DOHH2 (cell line): ENCODE results near the gene MZF1.

Experiments
- H3F3A ChIP-seq: fragments of 200-600 bp; sonication (generic), shearing (Covaris generic); 2 replicates; pipeline ENCODE4 v1.6.0; 2016; ENCODE audit warnings: antibody characterized with exemption, mild to moderate bottlenecking; ENCODE audit not compliant: control insufficient read depth, insufficient read depth
- H3K27ac ChIP-seq: fragments of 200-600 bp; sonication (generic); 2 replicates; pipeline ENCODE4 v1.5.1; 2014; ENCODE audit warnings: low read depth, mild to moderate bottlenecking, low read length, moderate library complexity
- H3K27me3 ChIP-seq: fragments of 200-600 bp; sonication (generic); 2 replicates; pipeline ENCODE4 v1.6.1; 2014; ENCODE audit warnings: mild to moderate bottlenecking, low read length, mixed read lengths; ENCODE audit not compliant: control insufficient read depth
- H3K36me3 ChIP-seq: fragments of 200-600 bp; sonication (generic); 2 replicates; pipeline ENCODE4 v1.6.1; 2014; ENCODE audit warnings: mild to moderate bottlenecking, low read length, moderate library complexity, mixed read lengths; ENCODE audit not compliant: control insufficient read depth
- H3K4me1 ChIP-seq: fragments of 200-600 bp; sonication (generic); 2 replicates; pipeline ENCODE4 v1.6.1; 2014; ENCODE audit warnings: mild to moderate bottlenecking, low read length, mixed read lengths; ENCODE audit not compliant: control insufficient read depth
- H3K4me2 ChIP-seq: fragments of 200-600 bp; sonication (generic); 2 replicates; pipeline ENCODE4 v1.6.0; 2014; ENCODE audit warnings: mild to moderate bottlenecking, low read length, moderate library complexity
- H3K4me3 ChIP-seq: fragments of 200-600 bp; sonication (generic); 2 replicates; pipeline ENCODE4 v1.5.1; 2014; ENCODE audit warnings: mild to moderate bottlenecking, low read length, mixed read lengths
- H3K79me2 ChIP-seq: fragments of 200-600 bp; sonication (generic); 2 replicates; pipeline ENCODE4 v1.6.1; 2014; ENCODE audit warnings: mild to moderate bottlenecking, low read length, mixed read lengths; ENCODE audit not compliant: control insufficient read depth
- H3K9me2 ChIP-seq: fragments of 200-600 bp; sonication (generic); replicated peaks from 2 replicates; pipeline ENCODE4 v1.6.1; 2014; ENCODE audit warnings: mild to moderate bottlenecking, low read length, mixed read lengths; ENCODE audit not compliant: control insufficient read depth
- H3K9me3 ChIP-seq: fragments of 200-600 bp; sonication (generic); 2 replicates; pipeline ENCODE4 v1.6.1; 2014; ENCODE audit warnings: antibody characterized with exemption, low read length, mixed read lengths; ENCODE audit not compliant: control insufficient read depth, insufficient read depth
- H4K20me1 ChIP-seq: fragments of 200-600 bp; sonication (generic); 2 replicates; pipeline ENCODE4 v1.6.0; 2014; ENCODE audit warnings: low read depth, mild to moderate bottlenecking, antibody characterized with exemption, low read length, moderate library complexity; ENCODE audit not compliant: control insufficient read depth, insufficient read depth
- CTCF ChIP-seq: fragments of 200-600 bp; sonication (generic); IDR thresholded peaks from one replicate; pipeline ENCODE4 v1.5.1; 2014; ENCODE audit warnings: antibody characterized with exemption, mild to moderate bottlenecking, low read depth, low read length; ENCODE audit not compliant: poor library complexity, severe bottlenecking
- EZH2phosphoT487 ChIP-seq: fragments of 200-600 bp; sonication (generic); IDR thresholded peaks from 2 replicates; pipeline ENCODE4 v1.6.1; 2017; ENCODE audit warnings: borderline replicate concordance, mild to moderate bottlenecking, antibody characterized with exemption, low read length, moderate library complexity, mixed read lengths

The MZF1 gene

GRCh38 chr19:58559275-58560006 is 13.7 kb downstream of the MZF1 start:
- TF ChIP-seq EZH2phosphoT487 (no peak), CTCF (no peak)
- H3K4me1 ChIP-seq, result peaks cover 74% of the 10 kb centered on the region
- H3K4me3 ChIP-seq, result peak overlapping the region; percentile 92
- H4K20me1 ChIP-seq, result no peaks in the 10 kb centered on the region
- peaks cover 45% of the 10 kb centered on the region for H3K79me2 ChIP-seq
- H3F3A ChIP-seq, result peaks cover 38% of the 10 kb centered on the region
- H3K36me3 ChIP-seq, result peaks cover 36% of the 10 kb centered on the region
- H3K9me2 ChIP-seq, result no peaks in the 10 kb centered on the region
- H3K9me3 ChIP-seq, result no peaks in the 10 kb centered on the region
- 0 out of 2 replicates have a peak, but pooled peaks cover 2% of the 10 kb centered on the region for H3K27me3 ChIP-seq
- peak overlapping the region; percentile 91 for H3K27ac ChIP-seq
- H3K4me2 ChIP-seq, result peak overlapping the region; percentile 95

- peak overlapping the region; percentile 92 for H3K4me3 ChIP-seq
- H3K36me3 ChIP-seq, result peaks cover 43% of the 10 kb centered on the region
- H3K27ac ChIP-seq, result peak overlapping the region; percentile 91
- H4K20me1 ChIP-seq, result no peaks in the 10 kb centered on the region
- H3K4me2 ChIP-seq, result peak overlapping the region; percentile 95
- H3K27me3 ChIP-seq, result 0 out of 2 replicates have a peak, but pooled peaks cover 2% of the 10 kb centered on the region
- H3K9me2 ChIP-seq, result no peaks in the 10 kb centered on the region
- no peak for TF ChIP-seq EZH2phosphoT487
- no peak for TF ChIP-seq CTCF
- peaks cover 75% of the 10 kb centered on the region for H3K4me1 ChIP-seq
- peaks cover 38% of the 10 kb centered on the region for H3F3A ChIP-seq
- H3K79me2 ChIP-seq, result peaks cover 51% of the 10 kb centered on the region
- H3K9me3 ChIP-seq, result no peaks in the 10 kb centered on the region
Measured at GRCh38 chr19:58558623-58559274, 14.4 kb downstream of the MZF1 start.

GRCh38 chr19:58558066-58558622 is 15.0 kb downstream of the MZF1 start, which contains the start of gene UBE2M:
UBE2M (minus strand) TSS chr19:58558611; CDS start chr19:58558381, 230 bp downstream.
- peaks cover 38% of the 10 kb centered on the region for H3F3A ChIP-seq
- no peaks in the 10 kb centered on the region for H3K9me2 ChIP-seq
- peak within 1 kb of the TSS; percentile 91 for H3K27ac ChIP-seq

More at GRCh38 chr19:58558066-58558622, 15.0 kb downstream of the MZF1 start, which contains the start of gene UBE2M:
- Histone ChIP-seq H3K4me2 (peak within 1 kb of the TSS; percentile 95), H3K79me2 (peaks cover 46% of the 10 kb centered on the region), H3K36me3 (peaks cover 47% of the 10 kb centered on the region), H4K20me1 (no peaks in the 10 kb centered on the region), H3K4me3 (peak within 1 kb of the TSS; percentile 92), H3K27me3 (no peaks in the 10 kb centered on the region), H3K9me3 (no peaks in the 10 kb centered on the region), H3K4me1 (peaks cover 74% of the 10 kb centered on the region)
- TF ChIP-seq CTCF, result no peak
- no peak for TF ChIP-seq EZH2phosphoT487
